NB4 (cell line): ENCODE results near the gene SCN8A.

Source experiments
- CTCF ChIP-seq: IDR thresholded peaks from one replicate; pipeline ENCODE4 v1.5.1; 2012; ENCODE audit warnings: low read depth, low read length
- POLR2A ChIP-seq: IDR thresholded peaks from 2 replicates; pipeline ENCODE4 v1.6.1; 2011; ENCODE audit warnings: mild to moderate bottlenecking; ENCODE audit not compliant: insufficient read length; ENCODE audit errors: extremely low read depth

GRCh38 chr12:51752234-51752889, 161.3 kb downstream of the SCN8A start:
- no peak for TF ChIP-seq CTCF
- TF ChIP-seq POLR2A = no peak
